Measurements from ENCODE around the gene LRRN4.

The LRRN4 gene

GRCh38 chr20:6075428-6076219 is 21.8 kb upstream of the LRRN4 start:
- TF ChIP-seq CTCF (IDR thresholded peaks at IDR 0.05; ENCODE audit: control insufficient read depth, insufficient read depth, low read depth, low read length, missing control alignments), result no peak
- H3K4me3 ChIP-seq (ENCODE audit: control insufficient read depth, low read depth, low read length), result no peak overlapping the region
- DNase-seq (ENCODE audit: low read depth), result no peak

- DNase-seq (ENCODE audit: low read depth), result no peak
- no peak overlapping the region for H3K4me3 ChIP-seq (ENCODE audit: control insufficient read depth, low read depth, low read length)
- TF ChIP-seq CTCF (IDR thresholded peaks at IDR 0.05; ENCODE audit: control insufficient read depth, insufficient read depth, low read depth, low read length, missing control alignments), result no peak
These were observed 20.9 kb upstream of the LRRN4 start for GRCh38 chr20:6074784-6075183.

- H3K4me3 ChIP-seq (ENCODE audit: control insufficient read depth, low read depth, low read length), result no peak overlapping the region
- no peak for DNase-seq (ENCODE audit: low read depth)
- TF ChIP-seq CTCF (IDR thresholded peaks at IDR 0.05; ENCODE audit: control insufficient read depth, insufficient read depth, low read depth, low read length, missing control alignments), result peak; percentile 21
These were observed 20.3 kb upstream of the LRRN4 start for GRCh38 chr20:6074145-6074561.

GRCh38 chr20:6070829-6071695 is 17.2 kb upstream of the LRRN4 start:
- no peak overlapping the region for H3K4me3 ChIP-seq (ENCODE audit: control insufficient read depth, low read depth, low read length)
- no peak for TF ChIP-seq CTCF (IDR thresholded peaks at IDR 0.05; ENCODE audit: control insufficient read depth, insufficient read depth, low read depth, low read length, missing control alignments)
- no peak for DNase-seq (ENCODE audit: low read depth)

- no peak overlapping the region for H3K4me3 ChIP-seq (ENCODE audit: control insufficient read depth, low read depth, low read length)
- TF ChIP-seq CTCF (IDR thresholded peaks at IDR 0.05; ENCODE audit: control insufficient read depth, insufficient read depth, low read depth, low read length, missing control alignments), result no peak
- DNase-seq (ENCODE audit: low read depth), result no peak
These were observed 15.8 kb upstream of the LRRN4 start for GRCh38 chr20:6069669-6070068.

- DNase-seq (ENCODE audit: low read depth), result no peak
- no peak for TF ChIP-seq CTCF (IDR thresholded peaks at IDR 0.05; ENCODE audit: control insufficient read depth, insufficient read depth, low read depth, low read length, missing control alignments)
- no peak overlapping the region for H3K4me3 ChIP-seq (ENCODE audit: control insufficient read depth, low read depth, low read length)
These were observed 14.0 kb upstream of the LRRN4 start for GRCh38 chr20:6067763-6068318.
